SK-N-SH treated with all-trans-retinoic acid at 6 μM for 48 hours (cell line): ENCODE results near the gene NLRX1.
"Not testable (repeated sequence)": the region's sequence is repeated elsewhere in the genome, so short reads cannot be mapped to it uniquely, and the experiment has no call there.

Experiments used
- ATAC-seq: fragments of 200-7000 bp; cut with Tn5 transposase; 3 replicates; pipeline ENCODE4 v1.9.1; 2020; ENCODE audit warnings: mild to moderate bottlenecking, moderate library complexity
- ARNTL ChIP-seq: fragments of 450-650 bp; formaldehyde crosslinking; IDR thresholded peaks from 2 replicates; pipeline ENCODE4 v1.5.0; 2020; ENCODE audit warnings: low read depth, mild to moderate bottlenecking, moderate library complexity, borderline replicate concordance
- BACH2 ChIP-seq: fragments of 250-450 bp; sonication (Bioruptor Pico); IDR thresholded peaks from 2 replicates; pipeline ENCODE4 v1.9.0; 2021; ENCODE audit warnings: mild to moderate bottlenecking, borderline replicate concordance
- CSDC2 ChIP-seq: fragments of 250-450 bp; sonication (Bioruptor Pico); IDR thresholded peaks from 2 replicates; pipeline ENCODE4 v1.5.0; 2020; ENCODE audit warnings: mild to moderate bottlenecking, moderate library complexity
- GLIS3 ChIP-seq: fragments of 250-450 bp; sonication (Bioruptor Pico); IDR thresholded peaks from 2 replicates; pipeline ENCODE4 v1.5.0; 2020; ENCODE audit warnings: mild to moderate bottlenecking, moderate library complexity
- ISL1 ChIP-seq: fragments of 250-450 bp; sonication (Bioruptor Pico); IDR thresholded peaks from 2 replicates; pipeline ENCODE4 v2.1.2; 2022; ENCODE audit warnings: mild to moderate bottlenecking, moderate library complexity
- OSR1 ChIP-seq: fragments of 250-450 bp; sonication (Bioruptor Pico); IDR thresholded peaks from 2 replicates; pipeline ENCODE4 v1.8.0; 2022; ENCODE audit warnings: moderate library complexity, mild to moderate bottlenecking, inconsistent platforms
- PPARA ChIP-seq: fragments of 250-450 bp; sonication (Bioruptor Pico); IDR thresholded peaks from 2 replicates; pipeline ENCODE4 v1.5.0; 2020; ENCODE audit warnings: mild to moderate bottlenecking, borderline replicate concordance
- RARB ChIP-seq: fragments of 250-450 bp; sonication (Bioruptor Pico); IDR thresholded peaks from 2 replicates; pipeline ENCODE4 v1.8.0; 2021; ENCODE audit warnings: mild to moderate bottlenecking, moderate library complexity
- TCF4 ChIP-seq: fragments of 250-450 bp; sonication (Bioruptor Pico); IDR thresholded peaks from 2 replicates; pipeline ENCODE4 v1.8.0; 2021; ENCODE audit warnings: mild to moderate bottlenecking, moderate library complexity, borderline replicate concordance
- TOX ChIP-seq: fragments of 250-450 bp; sonication (Bioruptor Pico); IDR thresholded peaks from 2 replicates; pipeline ENCODE4 v1.8.0; 2021; ENCODE audit warnings: mild to moderate bottlenecking, moderate library complexity, borderline replicate concordance
- ZC3H10 ChIP-seq: fragments of 250-450 bp; sonication (Bioruptor Pico); IDR thresholded peaks from 2 replicates; pipeline ENCODE4 v1.5.1; 2021; ENCODE audit warnings: mild to moderate bottlenecking, moderate library complexity
- ZNF565 ChIP-seq: fragments of 450-650 bp; formaldehyde crosslinking; conservative IDR thresholded peaks from 2 replicates; pipeline ENCODE4 v1.5.0; 2020; ENCODE audit warnings: low read depth, mild to moderate bottlenecking, moderate library complexity
- ZNF8 ChIP-seq: fragments of 450-650 bp; formaldehyde crosslinking; IDR thresholded peaks from 2 replicates; pipeline ENCODE4 v1.5.0; 2020; ENCODE audit warnings: mild to moderate bottlenecking, moderate library complexity
- TF ChIP-seq, protein P1 (sequence below): fragments of 250-450 bp; sonication (Bioruptor Pico); IDR thresholded peaks from 2 replicates; pipeline ENCODE4 v1.8.0; 2020; ENCODE audit warnings: mild to moderate bottlenecking, moderate library complexity, borderline replicate concordance
- TF ChIP-seq, protein P2 (sequence below): fragments of 250-450 bp; sonication (Bioruptor Pico); IDR thresholded peaks from 2 replicates; pipeline ENCODE4 v1.5.1; 2020; ENCODE audit warnings: low read depth, mild to moderate bottlenecking, moderate library complexity
- TF ChIP-seq, protein P3 (sequence below): fragments of 250-450 bp; sonication (Bioruptor Pico); IDR thresholded peaks from 2 replicates; pipeline ENCODE4 v1.5.1; 2021; ENCODE audit warnings: mild to moderate bottlenecking, moderate library complexity
- TF ChIP-seq, protein P4 (sequence below): fragments of 250-450 bp; sonication (Bioruptor Pico); IDR thresholded peaks from 2 replicates; pipeline ENCODE4 v1.8.0; 2021; ENCODE audit warnings: low read depth, mild to moderate bottlenecking, moderate library complexity, borderline replicate concordance

NLRX1 gene

DNA sequence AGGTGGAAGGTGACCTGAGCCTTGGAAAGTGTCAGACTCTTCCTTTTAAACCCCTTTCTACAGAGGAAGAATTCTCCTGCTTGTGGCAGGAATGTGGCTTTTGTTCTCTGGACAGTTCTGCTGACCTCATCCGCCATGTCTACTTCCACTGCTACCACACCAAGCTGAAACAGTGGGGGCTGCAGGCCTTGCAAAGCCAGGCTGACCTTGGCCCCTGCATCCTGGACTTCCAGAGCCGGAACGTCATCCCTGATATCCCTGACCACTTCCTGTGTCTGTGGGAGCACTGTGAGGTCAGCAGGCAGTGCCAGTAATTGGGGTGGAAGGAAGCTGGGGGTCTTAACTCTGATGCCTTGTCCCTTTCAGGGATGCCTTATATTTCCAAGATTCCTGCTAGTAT, 37.9 kb upstream of the NLRX1 start:
- ATAC-seq = no peak
- no peak for TF ChIP-seq GLIS3
- TF ChIP-seq, protein P1, sequence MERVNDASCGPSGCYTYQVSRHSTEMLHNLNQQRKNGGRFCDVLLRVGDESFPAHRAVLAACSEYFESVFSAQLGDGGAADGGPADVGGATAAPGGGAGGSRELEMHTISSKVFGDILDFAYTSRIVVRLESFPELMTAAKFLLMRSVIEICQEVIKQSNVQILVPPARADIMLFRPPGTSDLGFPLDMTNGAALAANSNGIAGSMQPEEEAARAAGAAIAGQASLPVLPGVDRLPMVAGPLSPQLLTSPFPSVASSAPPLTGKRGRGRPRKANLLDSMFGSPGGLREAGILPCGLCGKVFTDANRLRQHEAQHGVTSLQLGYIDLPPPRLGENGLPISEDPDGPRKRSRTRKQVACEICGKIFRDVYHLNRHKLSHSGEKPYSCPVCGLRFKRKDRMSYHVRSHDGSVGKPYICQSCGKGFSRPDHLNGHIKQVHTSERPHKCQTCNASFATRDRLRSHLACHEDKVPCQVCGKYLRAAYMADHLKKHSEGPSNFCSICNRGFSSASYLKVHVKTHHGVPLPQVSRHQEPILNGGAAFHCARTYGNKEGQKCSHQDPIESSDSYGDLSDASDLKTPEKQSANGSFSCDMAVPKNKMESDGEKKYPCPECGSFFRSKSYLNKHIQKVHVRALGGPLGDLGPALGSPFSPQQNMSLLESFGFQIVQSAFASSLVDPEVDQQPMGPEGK (CRISPR knock-in tag) = no peak
- TF ChIP-seq, protein P2, sequence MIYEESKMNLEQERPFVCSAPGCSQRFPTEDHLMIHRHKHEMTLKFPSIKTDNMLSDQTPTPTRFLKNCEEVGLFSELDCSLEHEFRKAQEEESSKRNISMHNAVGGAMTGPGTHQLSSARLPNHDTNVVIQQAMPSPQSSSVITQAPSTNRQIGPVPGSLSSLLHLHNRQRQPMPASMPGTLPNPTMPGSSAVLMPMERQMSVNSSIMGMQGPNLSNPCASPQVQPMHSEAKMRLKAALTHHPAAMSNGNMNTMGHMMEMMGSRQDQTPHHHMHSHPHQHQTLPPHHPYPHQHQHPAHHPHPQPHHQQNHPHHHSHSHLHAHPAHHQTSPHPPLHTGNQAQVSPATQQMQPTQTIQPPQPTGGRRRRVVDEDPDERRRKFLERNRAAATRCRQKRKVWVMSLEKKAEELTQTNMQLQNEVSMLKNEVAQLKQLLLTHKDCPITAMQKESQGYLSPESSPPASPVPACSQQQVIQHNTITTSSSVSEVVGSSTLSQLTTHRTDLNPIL (CRISPR knock-in tag) = no peak
- no peak for TF ChIP-seq ISL1 (CRISPR knock-in tag)
- TF ChIP-seq, protein P3, sequence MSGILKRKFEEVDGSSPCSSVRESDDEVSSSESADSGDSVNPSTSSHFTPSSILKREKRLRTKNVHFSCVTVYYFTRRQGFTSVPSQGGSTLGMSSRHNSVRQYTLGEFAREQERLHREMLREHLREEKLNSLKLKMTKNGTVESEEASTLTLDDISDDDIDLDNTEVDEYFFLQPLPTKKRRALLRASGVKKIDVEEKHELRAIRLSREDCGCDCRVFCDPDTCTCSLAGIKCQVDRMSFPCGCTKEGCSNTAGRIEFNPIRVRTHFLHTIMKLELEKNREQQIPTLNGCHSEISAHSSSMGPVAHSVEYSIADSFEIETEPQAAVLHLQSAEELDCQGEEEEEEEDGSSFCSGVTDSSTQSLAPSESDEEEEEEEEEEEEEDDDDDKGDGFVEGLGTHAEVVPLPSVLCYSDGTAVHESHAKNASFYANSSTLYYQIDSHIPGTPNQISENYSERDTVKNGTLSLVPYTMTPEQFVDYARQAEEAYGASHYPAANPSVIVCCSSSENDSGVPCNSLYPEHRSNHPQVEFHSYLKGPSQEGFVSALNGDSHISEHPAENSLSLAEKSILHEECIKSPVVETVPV (CRISPR knock-in tag) = no peak

DNA sequence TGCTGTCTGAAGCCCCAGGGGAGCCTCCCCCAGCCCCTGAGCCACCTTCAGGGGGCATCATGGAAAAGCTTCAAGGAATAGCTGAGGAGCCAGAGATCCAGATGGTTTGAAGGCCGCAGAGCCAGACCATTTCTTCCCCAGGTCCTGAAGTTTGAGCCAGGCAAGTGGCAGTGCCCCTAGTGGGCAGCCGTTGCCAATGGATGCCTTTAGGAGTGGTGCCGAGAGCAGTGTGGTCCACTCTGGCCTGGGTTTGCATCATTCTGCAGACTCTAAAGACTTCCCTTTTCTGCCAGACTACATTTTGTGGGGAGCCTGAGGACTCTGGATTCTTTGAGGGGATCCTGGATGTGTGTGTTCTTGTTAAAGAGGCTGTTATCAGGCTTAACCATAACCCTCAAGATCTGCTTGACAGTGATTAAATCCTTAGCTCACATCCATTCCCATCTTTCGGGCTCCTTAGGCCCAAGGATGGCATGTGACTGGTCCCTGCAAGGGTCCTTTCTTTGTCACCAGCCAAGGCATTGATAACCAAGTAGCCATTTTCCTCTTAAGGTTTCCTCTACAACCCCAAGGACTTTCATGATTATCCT, 34.0 kb upstream of the NLRX1 start:
- peak; percentile 85 for ATAC-seq
- TF ChIP-seq TOX (CRISPR knock-in tag) = no peak
- no peak for TF ChIP-seq RARB (CRISPR knock-in tag)
- TF ChIP-seq OSR1 (CRISPR knock-in tag) = no peak
- no peak for TF ChIP-seq BACH2 (CRISPR knock-in tag)
- no peak for TF ChIP-seq ZNF8 (CRISPR knock-in tag)
- no peak for TF ChIP-seq CSDC2 (CRISPR knock-in tag)
- TF ChIP-seq ISL1 (CRISPR knock-in tag) = no peak
- TF ChIP-seq ZC3H10 (CRISPR knock-in tag) = no peak
- no peak for TF ChIP-seq TCF4 (CRISPR knock-in tag)
- TF ChIP-seq, all 23 proteins: peak for 0

DNA sequence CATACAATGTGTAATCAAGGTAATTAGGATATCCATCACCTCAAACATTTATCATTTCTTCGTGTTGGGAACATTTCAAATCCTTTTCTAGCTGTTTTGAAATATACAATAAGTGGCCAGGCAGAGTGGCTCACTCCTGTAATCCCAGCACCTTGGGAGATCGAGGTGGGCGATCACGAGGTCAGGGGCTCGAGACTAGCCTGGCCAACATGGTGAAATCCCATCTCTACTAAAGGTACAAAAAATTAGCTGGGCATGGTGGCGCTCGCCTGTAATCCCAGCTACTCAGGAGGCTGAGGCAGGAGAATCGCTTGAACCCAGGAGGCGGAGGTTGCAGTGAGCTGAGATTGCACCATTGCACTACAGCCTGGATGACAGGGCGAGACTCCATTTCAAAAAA, 29.2 kb upstream of the NLRX1 start:
- ATAC-seq = not testable (repeated sequence)

DNA sequence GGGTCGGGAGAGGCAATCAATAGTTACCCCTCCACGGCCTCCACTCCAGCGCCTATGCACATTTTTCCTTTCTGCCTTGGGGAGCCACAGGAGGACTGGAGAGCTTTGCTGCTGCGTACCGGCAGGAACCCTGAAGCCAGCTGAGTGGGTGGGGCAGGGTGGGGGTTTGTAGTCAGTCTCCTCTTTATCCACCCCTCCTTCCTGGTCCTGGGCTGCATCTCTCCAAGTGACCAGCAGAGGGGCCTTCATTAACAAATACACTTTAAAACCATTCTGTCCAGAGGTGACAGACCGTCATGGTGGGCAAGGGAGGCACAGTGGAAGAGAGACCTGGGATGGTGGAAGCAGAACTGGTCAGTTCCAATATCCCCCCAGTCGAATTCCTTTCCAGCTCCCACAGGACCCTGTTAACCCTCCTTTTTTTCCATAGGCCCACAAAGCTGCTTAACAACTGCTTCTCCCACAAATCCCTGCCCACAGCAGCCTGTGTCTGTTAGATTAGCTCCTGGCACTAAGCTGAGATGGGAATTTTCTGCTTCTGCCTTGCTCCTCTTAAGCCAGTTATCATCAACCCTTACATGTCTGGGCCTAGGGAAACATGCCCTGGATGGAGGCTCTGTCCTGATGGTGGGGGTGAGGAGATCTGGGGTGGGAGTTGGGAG, 23.6 kb upstream of the NLRX1 start:
- TF ChIP-seq, protein P1 (CRISPR knock-in tag) = no peak
- peak; percentile 61 for TF ChIP-seq ZNF8 (CRISPR knock-in tag)
- TF ChIP-seq, all 23 proteins: peak for 1
- peak; percentile 90 for ATAC-seq

DNA sequence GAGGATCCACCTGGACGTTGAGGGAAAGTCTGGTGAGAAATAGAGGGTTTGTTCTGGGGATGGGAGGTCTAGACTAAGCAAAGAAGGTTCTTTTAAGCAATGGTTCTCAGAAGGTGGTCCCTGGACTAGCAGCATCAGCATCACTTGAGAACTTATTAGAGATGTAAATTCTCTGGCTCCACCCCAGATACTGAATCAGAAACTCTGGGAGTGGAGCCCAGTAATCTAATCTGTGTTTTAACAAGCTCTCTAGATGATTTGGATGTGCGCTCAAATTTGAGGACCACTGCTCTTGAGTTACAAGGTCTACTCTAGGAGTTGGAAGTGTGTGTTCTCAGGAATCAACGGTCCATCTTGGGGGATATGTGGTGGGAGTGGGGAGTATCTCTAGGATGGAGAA, 23.0 kb upstream of the NLRX1 start:
- ATAC-seq = no peak
- TF ChIP-seq BACH2 (CRISPR knock-in tag) (no peak), PPARA (CRISPR knock-in tag) (no peak), OSR1 (CRISPR knock-in tag) (no peak), ZNF565 (CRISPR knock-in tag) (no peak), ARNTL (CRISPR knock-in tag) (no peak), RARB (CRISPR knock-in tag) (no peak), ISL1 (CRISPR knock-in tag) (no peak), CSDC2 (CRISPR knock-in tag) (no peak), ZNF8 (CRISPR knock-in tag) (no peak), GLIS3 (no peak), ZC3H10 (CRISPR knock-in tag) (no peak)
- TF ChIP-seq, protein P2 (CRISPR knock-in tag) = no peak
- TF ChIP-seq, protein P4, sequence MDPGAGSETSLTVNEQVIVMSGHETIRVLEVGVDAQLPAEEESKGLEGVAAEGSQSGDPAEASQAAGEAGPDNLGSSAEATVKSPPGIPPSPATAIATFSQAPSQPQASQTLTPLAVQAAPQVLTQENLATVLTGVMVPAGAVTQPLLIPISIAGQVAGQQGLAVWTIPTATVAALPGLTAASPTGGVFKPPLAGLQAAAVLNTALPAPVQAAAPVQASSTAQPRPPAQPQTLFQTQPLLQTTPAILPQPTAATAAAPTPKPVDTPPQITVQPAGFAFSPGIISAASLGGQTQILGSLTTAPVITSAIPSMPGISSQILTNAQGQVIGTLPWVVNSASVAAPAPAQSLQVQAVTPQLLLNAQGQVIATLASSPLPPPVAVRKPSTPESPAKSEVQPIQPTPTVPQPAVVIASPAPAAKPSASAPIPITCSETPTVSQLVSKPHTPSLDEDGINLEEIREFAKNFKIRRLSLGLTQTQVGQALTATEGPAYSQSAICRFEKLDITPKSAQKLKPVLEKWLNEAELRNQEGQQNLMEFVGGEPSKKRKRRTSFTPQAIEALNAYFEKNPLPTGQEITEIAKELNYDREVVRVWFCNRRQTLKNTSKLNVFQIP (CRISPR knock-in tag) = no peak
- TF ChIP-seq, protein P1 (CRISPR knock-in tag) = no peak
